Lower lobe of right lung (tissue), 2 donors: Measurements from ENCODE around the gene SEMA3D. TPM values are rescaled to one million over a fixed set of nuclear protein-coding genes. Genes with fewer than 3 reads are reported as not detected.

Experiments used
- ATAC-seq, 2 donors: fragments of 200-7000 bp; cut with Tn5 transposase; one replicate each; pipeline ENCODE4 v1.9.1; 2020 to 2022; ENCODE audit warnings: mild to moderate bottlenecking in 2 of 2, moderate library complexity in 2 of 2
- DNase-seq: peaks from one replicate; pipeline ENCODE4 v3.0.0-alpha.2; 2020
- H3K27ac ChIP-seq: fragments of 200-600 bp; one replicate; pipeline ENCODE4 v1.8.0; 2022
- H3K27me3 ChIP-seq: fragments of 200-600 bp; one replicate; pipeline ENCODE4 v1.8.0; 2022; ENCODE audit warnings: low read depth
- H3K36me3 ChIP-seq: fragments of 200-600 bp; one replicate; pipeline ENCODE4 v1.8.0; 2022; ENCODE audit warnings: mild to moderate bottlenecking
- H3K4me1 ChIP-seq: fragments of 200-600 bp; one replicate; pipeline ENCODE4 v1.8.0; 2022
- H3K4me3 ChIP-seq: fragments of 200-600 bp; one replicate; pipeline ENCODE4 v1.8.0; 2022; ENCODE audit warnings: mild to moderate bottlenecking
- H3K9me3 ChIP-seq: fragments of 200-600 bp; one replicate; pipeline ENCODE4 v1.8.0; 2022
- CTCF ChIP-seq: fragments of 200-600 bp; IDR thresholded peaks from one replicate; pipeline ENCODE4 v1.8.0; 2022; ENCODE audit warnings: antibody characterized with exemption, mild to moderate bottlenecking
- intact Hi-C: fragments of 100-400 bp; cut with DNase I; formaldehyde crosslinking; loops from one replicate; pipeline ENCODE4 v1.11.0; 2022
- total RNA-seq: library from RNA; stranded (reverse); fragmentation: NEBNext Ultra II Directional; extraction: Animal tissue kit (Norgen Biotek cat#: 25700); gene quantifications from one replicate; pipeline ENCODE4 v1.2.1, GENCODE V29; 2021
- donor health status: DM: no; HTN: yes; CAD: no; lungs with severe emphysema.

The SEMA3D gene
- total RNA-seq, 1 donor from 2014 or later, result 8.0 TPM

- TF ChIP-seq CTCF, result no peak
- H3K36me3 ChIP-seq, result no peaks in the 10 kb centered on the region
- no peak for ATAC-seq
- no peaks in the 10 kb centered on the region for H3K27me3 ChIP-seq
- no peaks in the 10 kb centered on the region for H3K9me3 ChIP-seq
- DNase-seq, result no peak
- intact Hi-C loops, result no loop called here
- no peak overlapping the region for H3K27ac ChIP-seq
- H3K4me1 ChIP-seq, result no peaks in the 10 kb centered on the region
- no peak overlapping the region for H3K4me3 ChIP-seq
Observed at GRCh38 chr7:85014936-85015660, 171.8 kb downstream of the SEMA3D start.

- DNase-seq (no peak), ATAC-seq (no peak)
- Histone ChIP-seq H3K27ac (no peak overlapping the region), H3K4me3 (no peak overlapping the region), H3K4me1 (no peaks in the 10 kb centered on the region), H3K9me3 (no peaks in the 10 kb centered on the region), H3K27me3 (no peaks in the 10 kb centered on the region), H3K36me3 (no peaks in the 10 kb centered on the region)
- no peak for TF ChIP-seq CTCF
- intact Hi-C loops, result no loop called here
Observed at GRCh38 chr7:85011127-85011526, 175.7 kb downstream of the SEMA3D start.

- no peaks in the 10 kb centered on the region for H3K36me3 ChIP-seq
- intact Hi-C loops, result no loop called here
- no peak for DNase-seq
- no peak overlapping the region for H3K4me3 ChIP-seq
- H3K27me3 ChIP-seq, result no peaks in the 10 kb centered on the region
- no peak overlapping the region for H3K27ac ChIP-seq
- no peaks in the 10 kb centered on the region for H3K4me1 ChIP-seq
- ATAC-seq, result no peak
- TF ChIP-seq CTCF, result no peak
- H3K9me3 ChIP-seq, result no peaks in the 10 kb centered on the region
Observed at GRCh38 chr7:85010306-85010705, 176.6 kb downstream of the SEMA3D start.

- no peak for TF ChIP-seq CTCF
Observed at GRCh38 chr7:85006754-85007153, 180.1 kb downstream of the SEMA3D start.

GRCh38 chr7:85004402-85004801 is 182.5 kb downstream of the SEMA3D start:
- no peaks in the 10 kb centered on the region for H3K36me3 ChIP-seq
- no peak for TF ChIP-seq CTCF
- intact Hi-C loops, result no loop called here
- no peaks in the 10 kb centered on the region for H3K4me1 ChIP-seq
- DNase-seq (no peak), ATAC-seq (no peak)
- no peaks in the 10 kb centered on the region for H3K27me3 ChIP-seq
- no peak overlapping the region for H3K27ac ChIP-seq
- H3K4me3 ChIP-seq, result no peak overlapping the region
- no peaks in the 10 kb centered on the region for H3K9me3 ChIP-seq

More at GRCh38 chr7:85006754-85007153, 180.1 kb downstream of the SEMA3D start:
- Histone ChIP-seq H3K36me3 (no peaks in the 10 kb centered on the region), H3K9me3 (no peaks in the 10 kb centered on the region), H3K27ac (no peak overlapping the region), H3K4me1 (no peaks in the 10 kb centered on the region), H3K4me3 (no peak overlapping the region), H3K27me3 (no peaks in the 10 kb centered on the region)
- ATAC-seq, result no peak
- no peak for DNase-seq
- intact Hi-C loops, result no loop called here
